ENCODE measurements around the gene NSD1. TPM values are rescaled to one million over a fixed set of nuclear protein-coding genes. Genes with fewer than 3 reads are reported as not detected.

Gene NSD1
- total RNA-seq, 1 experiment from 2014 or later = 62.2 TPM

- CTCF ChIA-PET = no interaction called here
- no TSS peak for BruUV-seq (replicated peaks)
- Histone ChIP-seq H3K27ac (no peak overlapping the region), H3K4me2 (no peak overlapping the region), H3K9me3 (ENCODE audit: insufficient read depth, low read depth) (no peaks in the 10 kb centered on the region), H3K79me2 (ENCODE audit: low read depth) (peaks cover 75% of the 10 kb centered on the region), H4K20me1 (ENCODE audit: insufficient read depth) (peaks cover 47% of the 10 kb centered on the region), H3K27me3 (ENCODE audit: insufficient read depth, low read depth) (no peaks in the 10 kb centered on the region), H3K4me3 (no peak overlapping the region), H2AFZ (no peak overlapping the region), H3K9me2 (ENCODE audit: insufficient read depth) (no peaks in the 10 kb centered on the region), H3K4me1 (replicated peaks; ENCODE audit: insufficient read depth) (peaks cover 17% of the 10 kb centered on the region), H3K36me3 (ENCODE audit: low read depth) (peaks cover 8% of the 10 kb centered on the region), H3F3A (ENCODE audit: insufficient read depth, low read depth) (peaks cover 25% of the 10 kb centered on the region)
- no peak for TF ChIP-seq EZH2 (IDR thresholded peaks at IDR 0.05; ENCODE audit: low read depth)
- TF ChIP-seq, protein P1, sequence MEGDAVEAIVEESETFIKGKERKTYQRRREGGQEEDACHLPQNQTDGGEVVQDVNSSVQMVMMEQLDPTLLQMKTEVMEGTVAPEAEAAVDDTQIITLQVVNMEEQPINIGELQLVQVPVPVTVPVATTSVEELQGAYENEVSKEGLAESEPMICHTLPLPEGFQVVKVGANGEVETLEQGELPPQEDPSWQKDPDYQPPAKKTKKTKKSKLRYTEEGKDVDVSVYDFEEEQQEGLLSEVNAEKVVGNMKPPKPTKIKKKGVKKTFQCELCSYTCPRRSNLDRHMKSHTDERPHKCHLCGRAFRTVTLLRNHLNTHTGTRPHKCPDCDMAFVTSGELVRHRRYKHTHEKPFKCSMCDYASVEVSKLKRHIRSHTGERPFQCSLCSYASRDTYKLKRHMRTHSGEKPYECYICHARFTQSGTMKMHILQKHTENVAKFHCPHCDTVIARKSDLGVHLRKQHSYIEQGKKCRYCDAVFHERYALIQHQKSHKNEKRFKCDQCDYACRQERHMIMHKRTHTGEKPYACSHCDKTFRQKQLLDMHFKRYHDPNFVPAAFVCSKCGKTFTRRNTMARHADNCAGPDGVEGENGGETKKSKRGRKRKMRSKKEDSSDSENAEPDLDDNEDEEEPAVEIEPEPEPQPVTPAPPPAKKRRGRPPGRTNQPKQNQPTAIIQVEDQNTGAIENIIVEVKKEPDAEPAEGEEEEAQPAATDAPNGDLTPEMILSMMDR (conservative IDR thresholded peaks at IDR 0.05) = no peak
- intact Hi-C loops (cut with micrococcal nuclease; ENCODE audit: unreplicated experiment) = no loop called here
- DNase-seq = no peak
- POLR2A ChIA-PET (ENCODE audit: unreplicated experiment) = no interaction called here
These were observed 210.2 kb downstream of the NSD1 start for GRCh38 chr5:177343777-177344176.

DNA sequence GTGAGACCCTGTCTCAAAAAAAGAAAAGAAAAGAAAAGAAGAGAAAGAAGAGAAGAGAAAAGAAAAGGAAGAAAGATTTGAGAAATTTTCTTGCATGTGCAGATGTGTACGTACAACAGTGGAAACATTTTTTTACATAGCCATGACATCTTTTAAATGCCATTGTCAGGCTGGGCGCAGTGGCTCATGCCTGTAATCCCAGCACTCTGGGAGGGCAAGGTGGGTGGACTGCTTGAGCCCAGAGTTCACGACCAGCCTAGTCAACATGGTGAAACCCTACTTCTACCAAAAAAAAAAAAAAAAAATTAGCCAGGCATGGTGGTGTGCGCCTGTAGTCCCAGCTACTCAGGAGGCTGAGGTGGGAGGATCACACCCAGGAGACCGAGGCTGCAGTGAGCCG is 211.3 kb downstream of the NSD1 start:
- ChIA-PET POLR2A (ENCODE audit: unreplicated experiment) (no interaction called here), CTCF (interaction anchor here (0.7 kb wide), 1 partner anchor 71 kb away, joined by 6 read pairs; no protein-coding TSS in a partner anchor)
- no TSS peak for BruUV-seq (replicated peaks)
- H2AFZ ChIP-seq = no peak overlapping the region
- H4K20me1 ChIP-seq (ENCODE audit: insufficient read depth) = peaks cover 37% of the 10 kb centered on the region
- no peaks in the 10 kb centered on the region for H3K9me3 ChIP-seq (ENCODE audit: insufficient read depth, low read depth)
- peaks cover 13% of the 10 kb centered on the region for H3K36me3 ChIP-seq (ENCODE audit: low read depth)
- TF ChIP-seq EZH2 (IDR thresholded peaks at IDR 0.05; ENCODE audit: low read depth) = no peak
- TF ChIP-seq, protein P1 (conservative IDR thresholded peaks at IDR 0.05) = no peak
- no peak overlapping the region for H3K4me3 ChIP-seq
- no peak overlapping the region for H3K27ac ChIP-seq
- no peaks in the 10 kb centered on the region for H3K9me2 ChIP-seq (ENCODE audit: insufficient read depth)
- H3K79me2 ChIP-seq (ENCODE audit: low read depth) = peaks cover 82% of the 10 kb centered on the region
- intact Hi-C loops (cut with micrococcal nuclease; ENCODE audit: unreplicated experiment) = no loop called here
- H3F3A ChIP-seq (ENCODE audit: insufficient read depth, low read depth) = peaks cover 14% of the 10 kb centered on the region
- DNase-seq = no peak
- H3K27me3 ChIP-seq (ENCODE audit: insufficient read depth, low read depth) = no peaks in the 10 kb centered on the region
- H3K4me2 ChIP-seq = no peak overlapping the region
- H3K4me1 ChIP-seq (replicated peaks; ENCODE audit: insufficient read depth) = peaks cover 15% of the 10 kb centered on the region

DNA sequence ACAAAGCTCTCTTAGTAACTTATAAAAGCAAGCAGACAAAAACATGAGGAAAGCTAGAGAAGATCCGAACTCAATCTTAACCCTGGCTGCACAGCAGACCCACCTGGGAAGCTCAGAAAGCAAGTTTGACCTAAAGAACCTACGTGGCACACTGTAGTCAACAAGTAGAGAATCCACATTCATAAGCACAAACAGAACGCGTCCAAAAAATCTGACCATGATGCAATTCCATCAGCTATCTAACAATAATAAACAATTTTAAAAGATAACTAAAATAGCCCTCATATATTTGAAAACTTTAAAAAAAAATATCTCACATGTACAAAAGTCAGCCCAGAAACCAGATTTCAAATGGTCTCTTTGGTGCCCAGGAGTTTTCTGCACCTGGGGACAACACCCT is 213.2 kb downstream of the NSD1 start:
- Histone ChIP-seq H4K20me1 (ENCODE audit: insufficient read depth) (peaks cover 35% of the 10 kb centered on the region), H3K4me2 (no peak overlapping the region), H3K79me2 (ENCODE audit: low read depth) (peaks cover 84% of the 10 kb centered on the region), H3K4me1 (replicated peaks; ENCODE audit: insufficient read depth) (peaks cover 16% of the 10 kb centered on the region), H2AFZ (no peak overlapping the region), H3K27me3 (ENCODE audit: insufficient read depth, low read depth) (no peaks in the 10 kb centered on the region), H3K27ac (no peak overlapping the region), H3K9me2 (ENCODE audit: insufficient read depth) (no peaks in the 10 kb centered on the region), H3K4me3 (no peak overlapping the region), H3F3A (ENCODE audit: insufficient read depth, low read depth) (peaks cover 8% of the 10 kb centered on the region; the same call in 1 of the 2 replicates), H3K9me3 (ENCODE audit: insufficient read depth, low read depth) (no peaks in the 10 kb centered on the region), H3K36me3 (ENCODE audit: low read depth) (peaks cover 7% of the 10 kb centered on the region)
- BruUV-seq (replicated peaks) = no TSS peak
- no peak for TF ChIP-seq EZH2 (IDR thresholded peaks at IDR 0.05; ENCODE audit: low read depth)
- TF ChIP-seq, protein P1 (conservative IDR thresholded peaks at IDR 0.05) = no peak
- CTCF ChIA-PET = no interaction called here
- POLR2A ChIA-PET (ENCODE audit: unreplicated experiment) = no interaction called here
- DNase-seq = no peak
- intact Hi-C loops (cut with micrococcal nuclease; ENCODE audit: unreplicated experiment) = no loop called here
